ENCODE measurements around the gene DESI1. TPM values are rescaled to one million over a fixed set of nuclear protein-coding genes. Genes with fewer than 3 reads are reported as not detected.
"Not testable (repeated sequence)": the region's sequence is repeated elsewhere in the genome, so short reads cannot be mapped to it uniquely, and the experiment has no call there.

The DESI1 gene
- polyA plus RNA-seq, 1 donor, result 34.0 TPM

DNA sequence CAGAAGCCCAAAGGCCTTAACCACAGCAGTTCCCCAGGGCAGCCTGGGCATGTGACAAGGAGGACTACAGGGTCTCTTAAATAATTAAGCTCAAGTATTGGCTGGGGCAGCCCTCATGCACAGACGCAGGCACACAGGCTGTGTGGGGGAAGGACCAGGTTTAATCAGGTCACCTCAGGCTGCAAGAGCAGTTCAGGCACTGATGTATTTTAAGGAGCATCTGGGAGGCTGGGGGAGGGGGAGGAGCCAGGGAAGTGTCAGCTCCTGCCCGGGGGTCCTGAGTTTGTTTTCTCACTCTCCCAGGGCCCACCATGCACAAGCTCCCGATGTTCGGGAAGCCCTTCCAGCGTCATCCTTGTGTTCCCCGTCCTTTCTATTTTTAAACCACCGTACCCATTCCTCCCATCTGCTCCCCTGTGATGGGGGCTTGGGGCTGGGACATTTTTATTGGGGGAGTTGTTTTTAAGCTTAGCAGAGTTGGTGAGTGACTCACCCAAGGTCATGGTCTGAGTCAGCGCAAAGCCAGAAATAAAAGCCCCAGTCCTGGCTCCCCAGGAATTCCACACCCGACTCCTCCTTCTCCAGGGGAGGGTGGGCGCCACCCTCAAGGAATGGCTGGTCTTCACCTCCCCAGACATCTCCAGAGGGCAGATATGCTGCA is 57.7 kb downstream of the DESI1 start:
- H3K27me3 ChIP-seq (ENCODE audit: control insufficient read depth, insufficient read depth, low read length), result peaks cover 25% of the 10 kb centered on the region
- no peaks in the 10 kb centered on the region for H3K36me3 ChIP-seq (ENCODE audit: control insufficient read depth, insufficient read depth, low read length)
- peaks cover 14% of the 10 kb centered on the region for H3K4me1 ChIP-seq (ENCODE audit: control insufficient read depth, insufficient read depth, low read length)
- no peaks in the 10 kb centered on the region for H3K9me3 ChIP-seq (ENCODE audit: control insufficient read depth, low read depth, low read length)
- no peak overlapping the region for H3K4me3 ChIP-seq (ENCODE audit: low read length)
- no peak for DNase-seq
- no CpG with 5 or more reads among the region's 10 CpGs for WGBS (ENCODE audit: insufficient coverage, low lambda C conversion rate)
- no peak overlapping the region for H3K27ac ChIP-seq (ENCODE audit: low read length)

DNA sequence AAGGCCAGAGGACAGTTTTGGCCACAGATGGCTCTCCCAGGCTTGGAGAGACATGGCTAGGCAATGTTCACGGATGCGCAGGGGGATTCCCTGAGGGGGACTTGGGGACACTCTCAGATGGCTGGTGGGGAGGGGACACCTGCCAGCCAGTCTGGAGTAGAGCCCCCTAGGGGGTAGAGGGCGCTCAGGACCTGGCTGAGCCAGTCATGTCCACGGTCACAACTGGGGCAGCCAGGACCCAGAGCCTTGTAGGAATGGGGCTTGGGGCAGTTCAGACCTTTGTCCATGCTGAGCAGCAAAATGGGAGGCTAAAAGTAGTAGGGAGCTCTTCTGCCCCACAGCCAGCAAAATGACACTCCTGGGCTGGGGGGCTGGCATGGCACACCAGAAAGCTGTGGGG is 58.4 kb downstream of the DESI1 start:
- H3K9me3 ChIP-seq (ENCODE audit: control insufficient read depth, low read depth, low read length), result no peaks in the 10 kb centered on the region
- H3K27ac ChIP-seq (ENCODE audit: low read length), result no peak overlapping the region
- peaks cover 25% of the 10 kb centered on the region for H3K27me3 ChIP-seq (ENCODE audit: control insufficient read depth, insufficient read depth, low read length)
- H3K4me3 ChIP-seq (ENCODE audit: low read length), result no peak overlapping the region
- H3K4me1 ChIP-seq (ENCODE audit: control insufficient read depth, insufficient read depth, low read length), result peaks cover 14% of the 10 kb centered on the region
- H3K36me3 ChIP-seq (ENCODE audit: control insufficient read depth, insufficient read depth, low read length), result no peaks in the 10 kb centered on the region
- no peak for DNase-seq
- WGBS (ENCODE audit: insufficient coverage, low lambda C conversion rate), result no CpG with 5 or more reads among the region's 4 CpGs

DNA sequence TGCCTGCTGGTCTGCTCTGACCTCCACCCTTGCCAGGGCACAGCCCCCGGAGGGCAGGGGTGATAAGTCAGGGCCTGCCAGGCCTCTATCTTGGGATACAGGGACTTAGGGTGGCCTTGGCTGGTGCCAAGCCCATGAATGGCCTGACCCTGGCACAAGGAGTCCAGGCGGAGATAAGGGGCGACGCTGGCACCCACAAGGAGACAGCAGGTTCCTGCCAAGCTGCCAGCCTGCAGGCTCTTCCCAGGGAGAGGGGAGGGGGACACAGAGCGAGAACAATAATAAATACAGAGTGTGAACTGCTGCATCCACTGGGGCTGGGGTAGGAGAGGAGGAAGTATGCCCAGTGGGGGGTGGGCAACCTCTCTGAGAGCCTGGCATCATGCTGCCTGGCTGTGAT is 59.1 kb downstream of the DESI1 start:
- Histone ChIP-seq H3K4me3 (ENCODE audit: low read length) (no peak overlapping the region), H3K4me1 (ENCODE audit: control insufficient read depth, insufficient read depth, low read length) (peaks cover 16% of the 10 kb centered on the region)

DNA sequence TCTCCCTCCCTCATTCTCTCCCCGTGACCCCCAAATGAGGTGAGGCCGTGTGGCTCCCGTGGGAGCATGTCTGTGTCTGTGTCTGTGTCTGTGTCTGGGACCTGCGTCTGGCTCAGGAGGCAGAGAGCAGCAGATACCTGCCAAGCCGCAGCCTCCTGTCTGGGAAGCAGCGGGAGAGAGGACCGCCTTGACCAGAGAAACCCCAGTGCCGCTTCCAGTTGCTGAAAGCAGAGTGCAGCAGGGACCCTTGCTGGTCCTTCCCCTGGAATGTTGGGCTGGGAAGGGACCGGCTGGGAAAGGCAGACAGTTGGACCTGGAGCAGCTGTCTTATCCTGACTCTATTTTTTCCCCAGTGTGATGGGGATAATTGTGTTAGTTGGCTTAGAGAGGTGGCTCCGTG is 59.5 kb downstream of the DESI1 start:
- DNase-seq, result no peak
- H3K27me3 ChIP-seq (ENCODE audit: control insufficient read depth, insufficient read depth, low read length), result peaks cover 25% of the 10 kb centered on the region
- peak overlapping the region; percentile 39 for H3K4me3 ChIP-seq (ENCODE audit: low read length)
- WGBS (ENCODE audit: insufficient coverage, low lambda C conversion rate), result no CpG with 5 or more reads among the region's 10 CpGs
- no peaks in the 10 kb centered on the region for H3K36me3 ChIP-seq (ENCODE audit: control insufficient read depth, insufficient read depth, low read length)
- H3K9me3 ChIP-seq (ENCODE audit: control insufficient read depth, low read depth, low read length), result no peaks in the 10 kb centered on the region
- H3K4me1 ChIP-seq (ENCODE audit: control insufficient read depth, insufficient read depth, low read length), result peaks cover 16% of the 10 kb centered on the region
- peak overlapping the region; percentile 33 for H3K27ac ChIP-seq (ENCODE audit: low read length)

More for the DNA sequence above, 59.1 kb downstream of the DESI1 start:
- no peaks in the 10 kb centered on the region for H3K36me3 ChIP-seq (ENCODE audit: control insufficient read depth, insufficient read depth, low read length)
- WGBS (ENCODE audit: insufficient coverage, low lambda C conversion rate), result no CpG with 5 or more reads among the region's 5 CpGs
- H3K27me3 ChIP-seq (ENCODE audit: control insufficient read depth, insufficient read depth, low read length), result peaks cover 25% of the 10 kb centered on the region
- H3K27ac ChIP-seq (ENCODE audit: low read length), result no peak overlapping the region
- no peak for DNase-seq
- no peaks in the 10 kb centered on the region for H3K9me3 ChIP-seq (ENCODE audit: control insufficient read depth, low read depth, low read length)

DNA sequence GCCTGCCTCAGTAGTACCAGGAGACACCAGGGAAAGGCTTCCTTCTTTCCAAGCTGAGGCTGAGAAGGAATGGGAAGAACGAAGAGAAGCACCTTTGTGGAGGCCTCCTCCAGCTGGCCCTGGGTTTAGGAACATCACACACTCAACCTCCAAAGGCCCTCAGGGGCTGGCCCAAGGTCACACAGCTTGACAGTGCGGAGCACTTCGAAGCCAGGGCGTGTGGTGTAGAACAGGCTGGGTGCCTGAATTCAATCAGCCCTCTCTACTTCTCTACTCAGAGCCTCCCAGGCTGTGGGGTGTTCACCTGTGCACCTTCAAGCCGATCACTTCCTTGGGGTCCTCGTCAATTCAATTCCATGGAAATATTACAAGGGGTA is 60.8 kb downstream of the DESI1 start:
- no CpG with 5 or more reads among the region's 6 CpGs for WGBS (ENCODE audit: insufficient coverage, low lambda C conversion rate)
- H3K36me3 ChIP-seq (ENCODE audit: control insufficient read depth, insufficient read depth, low read length), result no peaks in the 10 kb centered on the region
- DNase-seq, result no peak
- H3K4me3 ChIP-seq (ENCODE audit: low read length), result no peak overlapping the region
- H3K27ac ChIP-seq (ENCODE audit: low read length), result no peak overlapping the region
- H3K27me3 ChIP-seq (ENCODE audit: control insufficient read depth, insufficient read depth, low read length), result peaks cover 25% of the 10 kb centered on the region
- peaks cover 10% of the 10 kb centered on the region for H3K4me1 ChIP-seq (ENCODE audit: control insufficient read depth, insufficient read depth, low read length)
- no peaks in the 10 kb centered on the region for H3K9me3 ChIP-seq (ENCODE audit: control insufficient read depth, low read depth, low read length)

DNA sequence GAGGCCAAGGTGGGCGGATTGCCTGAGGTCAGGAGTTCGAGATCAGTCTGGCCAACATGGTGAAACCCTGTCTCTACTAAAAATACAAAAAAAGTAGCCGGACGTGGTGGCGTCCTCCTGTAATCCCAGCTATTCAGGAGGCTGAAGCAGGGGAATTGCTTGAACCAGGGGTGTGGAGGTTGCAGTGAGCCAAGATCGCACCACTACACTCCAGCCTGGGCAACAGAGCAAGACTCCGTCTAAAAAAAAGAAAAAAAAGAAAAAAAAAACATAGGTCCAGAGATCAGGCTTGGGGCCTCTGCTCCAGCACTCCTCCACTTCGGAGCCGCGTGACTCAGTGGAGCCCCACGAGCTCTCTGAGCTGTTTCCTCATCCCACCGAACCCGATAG is 62.6 kb downstream of the DESI1 start:
- not testable (repeated sequence) for H3K4me3 ChIP-seq (ENCODE audit: low read length); H3K9me3 ChIP-seq (ENCODE audit: control insufficient read depth, low read depth, low read length); H3K36me3 ChIP-seq (ENCODE audit: control insufficient read depth, insufficient read depth, low read length); DNase-seq; H3K27ac ChIP-seq (ENCODE audit: low read length)
- peaks cover 10% of the 10 kb centered on the region for H3K4me1 ChIP-seq (ENCODE audit: control insufficient read depth, insufficient read depth, low read length)
- peaks cover 23% of the 10 kb centered on the region for H3K27me3 ChIP-seq (ENCODE audit: control insufficient read depth, insufficient read depth, low read length)
- no CpG with 5 or more reads among the region's 13 CpGs for WGBS (ENCODE audit: insufficient coverage, low lambda C conversion rate)

DNA sequence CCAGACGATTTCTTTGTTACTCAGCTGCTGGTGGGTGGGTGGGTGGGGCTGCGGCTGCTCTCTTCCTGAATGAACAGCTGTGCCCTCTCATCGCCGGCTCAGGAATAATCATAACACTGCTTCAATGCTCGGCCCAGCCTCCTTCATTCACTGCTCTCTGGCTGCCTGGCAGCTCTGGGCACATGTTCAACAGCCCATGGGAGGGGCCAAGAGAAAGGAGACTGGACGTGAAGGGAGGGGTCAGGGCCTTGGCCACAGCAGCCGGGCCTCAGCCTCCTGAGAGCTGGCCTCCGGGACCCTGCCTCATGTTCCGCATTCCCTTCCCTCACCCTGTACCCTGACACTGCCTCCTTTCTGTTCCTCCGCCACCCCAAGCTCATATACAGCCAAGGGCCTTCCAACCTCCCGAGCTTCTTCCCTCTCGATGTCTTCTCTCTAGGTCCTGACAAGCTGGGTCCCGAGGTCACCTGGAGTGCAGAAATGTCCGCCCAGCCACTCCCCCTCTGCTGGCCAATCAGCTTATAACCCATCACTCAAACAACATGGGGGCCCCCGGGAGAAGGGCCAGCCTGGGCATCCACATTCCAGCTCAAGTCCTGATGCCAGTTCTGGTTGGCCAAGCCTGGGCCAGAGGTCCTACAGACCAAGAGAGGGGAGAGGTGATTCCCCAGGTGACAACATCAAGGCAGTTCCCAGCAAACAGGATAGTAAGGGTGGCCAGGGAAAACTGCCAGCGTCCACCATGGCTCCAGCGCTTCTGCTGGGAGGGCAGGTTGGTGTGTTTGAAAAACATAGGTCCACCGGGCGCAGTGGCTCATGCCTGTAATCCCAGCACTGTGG is 63.2 kb downstream of the DESI1 start:
- Histone ChIP-seq H3K4me3 (ENCODE audit: low read length) (no peak overlapping the region), H3K9me3 (ENCODE audit: control insufficient read depth, low read depth, low read length) (no peaks in the 10 kb centered on the region), H3K27me3 (ENCODE audit: control insufficient read depth, insufficient read depth, low read length) (peaks cover 22% of the 10 kb centered on the region), H3K36me3 (ENCODE audit: control insufficient read depth, insufficient read depth, low read length) (no peaks in the 10 kb centered on the region), H3K4me1 (ENCODE audit: control insufficient read depth, insufficient read depth, low read length) (peaks cover 10% of the 10 kb centered on the region), H3K27ac (ENCODE audit: low read length) (peak overlapping the region; percentile 39)
- DNase-seq, result peak in 1 of 2 donors; percentile 54
- WGBS (ENCODE audit: insufficient coverage, low lambda C conversion rate), result no CpG with 5 or more reads among the region's 19 CpGs

DNA sequence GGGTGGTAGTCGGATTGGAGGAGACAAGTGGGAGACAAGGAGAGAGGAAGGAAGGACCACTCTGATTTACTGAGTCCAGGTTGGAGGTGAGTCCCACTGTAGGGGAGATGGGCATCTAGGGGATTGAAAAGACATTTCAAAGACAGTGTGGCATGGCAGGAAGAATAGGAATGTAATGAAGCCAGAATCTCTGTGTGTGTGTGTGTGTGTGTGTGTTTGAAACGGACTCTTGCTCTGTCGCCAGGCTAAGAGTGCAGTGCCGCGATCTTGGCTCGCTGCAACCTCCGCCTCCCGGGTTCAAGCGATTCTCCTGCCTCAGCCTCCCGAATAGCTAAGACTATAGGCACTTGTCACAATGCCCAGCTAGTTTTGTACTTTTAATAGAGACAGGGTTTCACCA is 64.3 kb downstream of the DESI1 start:
- Histone ChIP-seq H3K27ac (ENCODE audit: low read length) (no peak overlapping the region), H3K4me1 (ENCODE audit: control insufficient read depth, insufficient read depth, low read length) (peaks cover 10% of the 10 kb centered on the region), H3K36me3 (ENCODE audit: control insufficient read depth, insufficient read depth, low read length) (no peaks in the 10 kb centered on the region), H3K4me3 (ENCODE audit: low read length) (no peak overlapping the region), H3K9me3 (ENCODE audit: control insufficient read depth, low read depth, low read length) (no peaks in the 10 kb centered on the region), H3K27me3 (ENCODE audit: control insufficient read depth, insufficient read depth, low read length) (peaks cover 13% of the 10 kb centered on the region)
- WGBS (ENCODE audit: insufficient coverage, low lambda C conversion rate), result 100% methylated on average over 1 of the region's 10 CpGs
- no peak for DNase-seq

DNA sequence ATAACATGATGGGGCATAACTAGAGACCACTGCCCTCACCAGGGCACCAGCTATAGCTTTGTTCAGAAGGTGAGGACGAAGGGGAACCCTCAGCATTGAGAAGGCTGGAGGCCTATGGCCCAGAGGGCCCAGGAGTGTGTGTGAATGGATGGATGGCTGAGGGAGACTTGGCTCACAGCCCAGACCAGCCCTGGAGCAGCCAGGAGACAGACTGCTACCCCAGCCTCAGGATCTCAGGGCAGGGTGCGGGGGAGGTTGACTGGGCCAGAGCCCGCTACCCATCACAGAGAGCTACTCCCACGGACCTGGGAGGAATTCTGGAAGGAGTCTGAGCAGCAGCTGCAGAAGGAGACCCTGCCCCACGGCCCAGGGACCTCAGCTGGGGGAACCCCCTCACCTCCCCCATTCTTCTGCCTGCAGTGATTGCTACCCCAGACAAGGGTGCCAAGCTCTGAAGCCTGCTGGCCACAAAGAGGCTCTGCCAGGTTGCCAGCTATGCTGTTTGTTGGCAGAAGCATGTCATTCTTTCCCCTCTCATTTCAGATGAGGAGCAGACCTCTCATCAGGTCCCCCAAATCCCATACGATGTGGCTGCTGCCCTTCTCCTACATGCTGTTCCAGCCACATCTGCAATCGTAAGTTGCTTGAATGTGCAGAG is 65.4 kb downstream of the DESI1 start:
- no CpG with 5 or more reads among the region's 7 CpGs for WGBS (ENCODE audit: insufficient coverage, low lambda C conversion rate)
- Histone ChIP-seq H3K9me3 (ENCODE audit: control insufficient read depth, low read depth, low read length) (no peaks in the 10 kb centered on the region), H3K4me3 (ENCODE audit: low read length) (no peak overlapping the region), H3K27me3 (ENCODE audit: control insufficient read depth, insufficient read depth, low read length) (peaks cover 4% of the 10 kb centered on the region), H3K36me3 (ENCODE audit: control insufficient read depth, insufficient read depth, low read length) (no peaks in the 10 kb centered on the region), H3K4me1 (ENCODE audit: control insufficient read depth, insufficient read depth, low read length) (peaks cover 12% of the 10 kb centered on the region), H3K27ac (ENCODE audit: low read length) (no peak overlapping the region)
- DNase-seq, result no peak

DNA sequence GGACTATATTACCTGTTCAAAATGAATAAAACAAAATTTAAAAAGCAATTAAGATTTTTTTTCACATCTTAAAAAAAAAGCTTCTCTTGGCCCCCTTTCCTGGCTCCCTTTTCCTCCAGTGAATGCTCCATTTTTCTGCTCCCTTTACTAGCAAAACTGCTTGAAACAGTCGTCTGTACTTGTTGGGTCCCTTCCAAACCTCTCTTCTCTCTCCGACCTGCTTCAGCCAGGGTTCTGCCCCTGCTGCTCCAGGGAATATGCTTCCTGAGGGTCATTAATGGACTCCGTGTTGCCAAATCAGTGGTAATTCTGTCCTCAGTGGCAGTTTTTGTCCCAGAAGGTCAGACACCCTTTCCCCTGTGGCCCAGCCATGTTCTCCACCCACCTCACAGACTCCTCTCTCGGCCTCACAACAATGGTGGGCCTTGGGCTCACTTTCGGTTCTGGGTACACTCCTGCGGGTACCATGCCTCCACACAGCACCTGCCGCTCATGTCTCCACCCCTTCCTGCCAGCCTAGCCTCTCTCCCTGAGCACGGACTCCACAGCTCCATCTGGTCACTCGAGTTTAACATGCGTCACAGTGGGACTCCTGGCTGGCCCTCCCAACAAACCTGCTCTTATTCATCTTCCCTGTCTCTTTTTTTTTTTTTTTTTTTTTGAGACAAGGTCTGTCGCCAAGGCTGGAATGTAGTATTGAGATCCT is 68.8 kb downstream of the DESI1 start:
- 60% methylated on average over 1 of the region's 11 CpGs for WGBS (ENCODE audit: insufficient coverage, low lambda C conversion rate)
- peaks cover 9% of the 10 kb centered on the region for H3K4me1 ChIP-seq (ENCODE audit: control insufficient read depth, insufficient read depth, low read length)
- no peak overlapping the region for H3K27ac ChIP-seq (ENCODE audit: low read length)
- DNase-seq, result no peak
- H3K27me3 ChIP-seq (ENCODE audit: control insufficient read depth, insufficient read depth, low read length), result no peaks in the 10 kb centered on the region
- H3K4me3 ChIP-seq (ENCODE audit: low read length), result no peak overlapping the region
- H3K36me3 ChIP-seq (ENCODE audit: control insufficient read depth, insufficient read depth, low read length), result no peaks in the 10 kb centered on the region
- H3K9me3 ChIP-seq (ENCODE audit: control insufficient read depth, low read depth, low read length), result no peaks in the 10 kb centered on the region
